Measurements from ENCODE around the gene ANO9.

The ANO9 gene

GRCh38 chr11:432501-433100 is 9.2 kb downstream of the ANO9 start:
- no peak for TF ChIP-seq CTCF (IDR thresholded peaks at IDR 0.05; ENCODE audit: low read depth, low read length)
- no peak overlapping the region for H3K4me3 ChIP-seq (ENCODE audit: low read depth, low read length)
- in situ Hi-C loops (cut with HindIII; ENCODE audit: low sequenced_read_pairs), result no loop called here
- no peak for DNase-seq (ENCODE audit: low read depth, low spot score)

GRCh38 chr11:431921-432320 is 9.9 kb downstream of the ANO9 start:
- H3K4me3 ChIP-seq (ENCODE audit: low read depth, low read length), result no peak overlapping the region
- no peak for DNase-seq (ENCODE audit: low read depth, low spot score)
- in situ Hi-C loops (cut with HindIII; ENCODE audit: low sequenced_read_pairs), result no loop called here
- TF ChIP-seq CTCF (IDR thresholded peaks at IDR 0.05; ENCODE audit: low read depth, low read length), result no peak

GRCh38 chr11:429931-430456 is 11.8 kb downstream of the ANO9 start:
- H3K4me3 ChIP-seq (ENCODE audit: low read depth, low read length), result no peak overlapping the region
- no peak for TF ChIP-seq CTCF (IDR thresholded peaks at IDR 0.05; ENCODE audit: low read depth, low read length)
- DNase-seq (ENCODE audit: low read depth, low spot score), result no peak
- in situ Hi-C loops (cut with HindIII; ENCODE audit: low sequenced_read_pairs), result no loop called here

- no peak for DNase-seq (ENCODE audit: low read depth, low spot score)
Measured at GRCh38 chr11:429391-429790, 12.4 kb downstream of the ANO9 start.

GRCh38 chr11:428295-428694 is 13.5 kb downstream of the ANO9 start:
- TF ChIP-seq CTCF (IDR thresholded peaks at IDR 0.05; ENCODE audit: low read depth, low read length), result no peak
- H3K4me3 ChIP-seq (ENCODE audit: low read depth, low read length), result no peak overlapping the region
- in situ Hi-C loops (cut with HindIII; ENCODE audit: low sequenced_read_pairs), result no loop called here
- no peak for DNase-seq (ENCODE audit: low read depth, low spot score)

More at GRCh38 chr11:429391-429790, 12.4 kb downstream of the ANO9 start:
- no peak overlapping the region for H3K4me3 ChIP-seq (ENCODE audit: low read depth, low read length)
- TF ChIP-seq CTCF (IDR thresholded peaks at IDR 0.05; ENCODE audit: low read depth, low read length), result no peak
- in situ Hi-C loops (cut with HindIII; ENCODE audit: low sequenced_read_pairs), result no loop called here

GRCh38 chr11:426851-427250 is 15.0 kb downstream of the ANO9 start:
- no peak for TF ChIP-seq CTCF (IDR thresholded peaks at IDR 0.05; ENCODE audit: low read depth, low read length)
- in situ Hi-C loops (cut with HindIII; ENCODE audit: low sequenced_read_pairs), result no loop called here
- H3K4me3 ChIP-seq (ENCODE audit: low read depth, low read length), result no peak overlapping the region
- DNase-seq (ENCODE audit: low read depth, low spot score), result no peak

Data from astrocyte of the spinal cord (primary cell).